Measurements from ENCODE around the gene PGAP6. TPM values are rescaled to one million over a fixed set of nuclear protein-coding genes. Genes with fewer than 3 reads are reported as not detected.

PGAP6 gene
- total and polyA plus RNA-seq, 2 of the 13 experiments (the other 11 are each of a cell fraction or from before 2014, with no cell fraction given), result 52.7 to 136 TPM

- TF ChIP-seq ZNF800 (CRISPR knock-in tag; IDR thresholded peaks at IDR 0.05) (no peak), NKX3-1 (CRISPR knock-in tag; IDR thresholded peaks at IDR 0.05) (peak; percentile 33; the same call in 1 of the 2 replicates), ZNF543 (CRISPR knock-in tag; IDR thresholded peaks at IDR 0.05) (peak; percentile 87; the same call in 1 of the 2 replicates), MIER3 (CRISPR knock-in tag; IDR thresholded peaks at IDR 0.05; ENCODE audit: borderline replicate concordance) (peak; percentile 54; the same call in 1 of the 2 replicates), NR0B2 (CRISPR knock-in tag; IDR thresholded peaks at IDR 0.05) (peak; percentile 81; the same call in 1 of the 2 replicates), MAFG (CRISPR knock-in tag; IDR thresholded peaks at IDR 0.05) (no peak), ZNF451 (CRISPR knock-in tag; IDR thresholded peaks at IDR 0.05) (peak; percentile 94), FOXP1 (IDR thresholded peaks at IDR 0.05) (0 out of 2 replicates have a peak, but pooled peaks have one; percentile 16), FOXP1 (CRISPR knock-in tag; IDR thresholded peaks at IDR 0.05) (peak; percentile 85), TGIF2 (CRISPR knock-in tag; IDR thresholded peaks at IDR 0.05) (peak; percentile 76; the same call in 1 of the 2 replicates), ZNF407 (CRISPR knock-in tag; IDR thresholded peaks at IDR 0.05; ENCODE audit: not compliant biosample characterization) (no peak), ZNF614 (CRISPR knock-in tag; IDR thresholded peaks at IDR 0.05; ENCODE audit: borderline replicate concordance) (peak; percentile 51; the same call in 1 of the 2 replicates), ZNF3 (CRISPR knock-in tag; IDR thresholded peaks at IDR 0.05) (no peak), KMT2A (CRISPR knock-in tag; IDR thresholded peaks at IDR 0.05) (peak; percentile 74), ELF3 (CRISPR knock-in tag; IDR thresholded peaks at IDR 0.05) (0 out of 2 replicates have a peak, but pooled peaks have one; percentile 14), DDIT3 (CRISPR knock-in tag; IDR thresholded peaks at IDR 0.05) (no peak), DPF2 (CRISPR knock-in tag; IDR thresholded peaks at IDR 0.05; ENCODE audit: borderline replicate concordance, low read depth) (peak; percentile 77; the same call in 1 of the 2 replicates), ZNF414 (CRISPR knock-in tag; IDR thresholded peaks at IDR 0.05) (peak; percentile 70; the same call in 1 of the 2 replicates)
These were observed 39.1 kb downstream of the PGAP6 start (continued) for GRCh38 chr16:342455-343213.
